ENCODE results near the gene INAVA. TPM values are rescaled to one million over a fixed set of nuclear protein-coding genes. Genes with fewer than 3 reads are reported as not detected.

INAVA gene
- total and polyA plus RNA-seq, 10 of the 15 experiments (the other 5 are each of a cell fraction or from before 2014, with no cell fraction given), result 3.6 to 15.4 (median 9.5) TPM

GRCh38 chr1:200890818-200891773 is 3.6 kb upstream of the INAVA start (continued):
- TF ChIP-seq SKIL (IDR thresholded peaks at IDR 0.05; ENCODE audit: low read depth, poor library complexity, severe bottlenecking) (peak; percentile 24), PRDM15 (CRISPR knock-in tag; IDR thresholded peaks at IDR 0.05) (no peak), RAD51 (IDR thresholded peaks at IDR 0.05) (no peak), RB1 (IDR thresholded peaks at IDR 0.05; ENCODE audit: borderline replicate concordance) (peak; percentile 85; the same call in 1 of the 2 replicates), REST (IDR thresholded peaks at IDR 0.05; ENCODE audit: low read depth, low read length) (no peak), YY1 (IDR thresholded peaks at IDR 0.05; ENCODE audit: low read depth, low read length) (0 out of 2 replicates have a peak, but pooled peaks have one; percentile 5)

Measured in GM12878 (cell line).